ENCODE data around the gene ZNF419. TPM values are rescaled to one million over a fixed set of nuclear protein-coding genes. Genes with fewer than 3 reads are reported as not detected.
"Not testable (repeated sequence)": the region's sequence is repeated elsewhere in the genome, so short reads cannot be mapped to it uniquely, and the experiment has no call there.

The ZNF419 gene
- total RNA-seq, 6 experiments from 2014 or later, result 2.4 to 4.7 (median 3.4) TPM

- peaks cover 0 to 7% (median 1%) of the 10 kb centered on the region in 4 donors for H3K9me3 ChIP-seq
- WGBS (ENCODE audit: insufficient coverage, low coverage, low lambda C conversion rate, missing lambda C conversion rate), result 68% methylated on average over 4 of the region's 4 CpGs
- ATAC-seq (no peak), DNase-seq (no peak)
- no peaks in the 10 kb centered on the region for H3K4me1 ChIP-seq
- H3K36me3 ChIP-seq, result peaks cover 0 to 24% (median 15%) of the 10 kb centered on the region in 4 donors
- TF ChIP-seq, protein P1, sequence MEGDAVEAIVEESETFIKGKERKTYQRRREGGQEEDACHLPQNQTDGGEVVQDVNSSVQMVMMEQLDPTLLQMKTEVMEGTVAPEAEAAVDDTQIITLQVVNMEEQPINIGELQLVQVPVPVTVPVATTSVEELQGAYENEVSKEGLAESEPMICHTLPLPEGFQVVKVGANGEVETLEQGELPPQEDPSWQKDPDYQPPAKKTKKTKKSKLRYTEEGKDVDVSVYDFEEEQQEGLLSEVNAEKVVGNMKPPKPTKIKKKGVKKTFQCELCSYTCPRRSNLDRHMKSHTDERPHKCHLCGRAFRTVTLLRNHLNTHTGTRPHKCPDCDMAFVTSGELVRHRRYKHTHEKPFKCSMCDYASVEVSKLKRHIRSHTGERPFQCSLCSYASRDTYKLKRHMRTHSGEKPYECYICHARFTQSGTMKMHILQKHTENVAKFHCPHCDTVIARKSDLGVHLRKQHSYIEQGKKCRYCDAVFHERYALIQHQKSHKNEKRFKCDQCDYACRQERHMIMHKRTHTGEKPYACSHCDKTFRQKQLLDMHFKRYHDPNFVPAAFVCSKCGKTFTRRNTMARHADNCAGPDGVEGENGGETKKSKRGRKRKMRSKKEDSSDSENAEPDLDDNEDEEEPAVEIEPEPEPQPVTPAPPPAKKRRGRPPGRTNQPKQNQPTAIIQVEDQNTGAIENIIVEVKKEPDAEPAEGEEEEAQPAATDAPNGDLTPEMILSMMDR (IDR thresholded peaks at IDR 0.05), result no peak
- TF ChIP-seq POLR2A (IDR thresholded peaks at IDR 0.05), result no peak
- no peak overlapping the region for H3K27ac ChIP-seq
- no peak overlapping the region for H3K4me3 ChIP-seq
- no peaks in the 10 kb centered on the region for H3K27me3 ChIP-seq
- intact Hi-C loops (cut with DNase I), result no loop called here
Measured at GRCh38 chr19:57506163-57506562, 18.6 kb downstream of the ZNF419 start.

DNA sequence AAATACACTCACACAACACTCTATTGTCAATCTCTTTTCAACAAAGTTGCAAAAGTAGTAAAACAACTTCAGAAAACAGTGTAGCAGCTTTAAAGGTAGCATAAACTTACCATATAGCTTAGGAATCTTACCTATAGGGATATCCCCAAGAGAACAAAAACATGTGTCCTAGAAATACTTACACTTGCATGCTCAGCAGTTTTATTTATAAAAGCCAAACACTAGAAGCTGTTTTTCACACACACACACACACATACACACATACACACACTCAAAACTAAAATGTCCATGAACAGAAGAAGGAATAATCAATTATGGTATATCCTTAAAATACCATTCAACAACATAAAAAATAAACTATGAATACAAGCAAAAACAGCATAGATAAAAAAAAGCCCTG is 23.9 kb downstream of the ZNF419 start:
- Histone ChIP-seq H3K4me3 (no peak overlapping the region), H3K27ac (no peak overlapping the region), H3K9me3 (peaks cover 0 to 15% (median 8%) of the 10 kb centered on the region in 4 donors), H3K36me3 (peaks cover 0 to 12% (median 9%) of the 10 kb centered on the region in 4 donors), H3K4me1 (no peaks in the 10 kb centered on the region), H3K27me3 (no peaks in the 10 kb centered on the region)
- DNase-seq, result no peak
- no peak for ATAC-seq
- intact Hi-C loops (cut with DNase I), result no loop called here
- no peak for TF ChIP-seq POLR2A (IDR thresholded peaks at IDR 0.05)
- TF ChIP-seq, protein P1 (IDR thresholded peaks at IDR 0.05), result no peak

DNA sequence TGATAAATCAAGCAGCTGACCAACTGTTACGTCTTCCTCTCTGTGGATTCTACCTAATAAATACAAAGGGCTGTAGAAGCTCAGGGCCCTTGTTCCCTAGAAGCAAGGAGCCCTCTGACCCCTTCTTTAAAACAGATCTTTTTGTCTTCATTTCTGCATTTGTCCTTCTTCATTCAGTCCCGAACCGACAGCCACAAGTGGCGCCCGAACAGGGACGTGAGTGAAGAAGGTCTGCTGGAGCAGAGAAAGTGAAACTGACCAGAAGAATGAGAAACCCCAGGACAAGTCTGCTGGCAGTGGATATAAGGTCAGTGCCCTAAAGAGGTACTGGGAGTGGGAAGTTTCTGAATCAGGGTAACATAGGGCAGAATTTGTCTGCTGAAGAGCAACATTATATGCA is 25.3 kb downstream of the ZNF419 start:
- TF ChIP-seq POLR2A (IDR thresholded peaks at IDR 0.05), result no peak
- TF ChIP-seq, protein P1 (IDR thresholded peaks at IDR 0.05), result no peak
- no peaks in the 10 kb centered on the region for H3K4me1 ChIP-seq
- DNase-seq (no peak), ATAC-seq (no peak)
- H3K27me3 ChIP-seq, result no peaks in the 10 kb centered on the region
- no peak overlapping the region for H3K27ac ChIP-seq
- 94% methylated on average over 6 of the region's 6 CpGs for WGBS (ENCODE audit: insufficient coverage, low coverage, low lambda C conversion rate, missing lambda C conversion rate)
- H3K9me3 ChIP-seq, result peaks cover 0 to 20% (median 5%) of the 10 kb centered on the region in 4 donors
- H3K4me3 ChIP-seq, result no peak overlapping the region
- intact Hi-C loops (cut with DNase I), result no loop called here
- H3K36me3 ChIP-seq, result peaks cover 0 to 3% (median 0%) of the 10 kb centered on the region in 4 donors

GRCh38 chr19:57515255-57515654 is 27.7 kb downstream of the ZNF419 start:
- H3K4me3 ChIP-seq, result no peak overlapping the region

DNA sequence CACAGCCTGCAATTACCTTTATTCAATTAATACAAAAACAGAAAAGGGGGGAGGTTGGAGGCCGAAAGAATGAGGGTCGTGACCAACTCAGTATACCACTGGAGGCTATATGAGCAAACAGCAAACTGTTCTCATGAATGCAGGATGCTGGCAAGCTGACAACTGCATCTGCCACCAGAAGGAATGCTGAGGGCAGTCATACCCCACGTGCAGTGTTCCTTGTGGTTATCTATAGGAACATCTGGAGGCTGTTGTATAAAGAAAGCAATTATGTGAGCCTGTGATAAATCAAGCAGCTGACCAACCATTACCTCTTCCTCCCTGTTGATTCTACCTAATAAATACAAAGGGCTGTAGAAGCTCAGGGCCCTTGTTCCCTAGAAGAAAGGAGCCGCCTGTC is 30.5 kb downstream of the ZNF419 start:
- DNase-seq; H3K36me3 ChIP-seq; H3K27ac ChIP-seq; H3K4me1 ChIP-seq; H3K27me3 ChIP-seq; ATAC-seq; intact Hi-C loops (cut with DNase I); H3K4me3 ChIP-seq: not testable (repeated sequence)
- H3K9me3 ChIP-seq, result peaks cover 0 to 12% (median 2%) of the 10 kb centered on the region in 4 donors
- 90% methylated on average over 4 of the region's 4 CpGs for WGBS (ENCODE audit: insufficient coverage, low coverage, low lambda C conversion rate, missing lambda C conversion rate)

More at GRCh38 chr19:57515255-57515654, 27.7 kb downstream of the ZNF419 start:
- H3K27ac ChIP-seq, result no peak overlapping the region
- peaks cover 0 to 20% (median 5%) of the 10 kb centered on the region in 4 donors for H3K9me3 ChIP-seq
- 78% methylated on average over 3 of the region's 5 CpGs for WGBS (ENCODE audit: insufficient coverage, low coverage, low lambda C conversion rate, missing lambda C conversion rate)
- DNase-seq (no peak), ATAC-seq (no peak)
- no peaks in the 10 kb centered on the region for H3K4me1 ChIP-seq
- H3K27me3 ChIP-seq, result no peaks in the 10 kb centered on the region
- TF ChIP-seq POLR2A (IDR thresholded peaks at IDR 0.05), result no peak
- TF ChIP-seq, protein P1 (IDR thresholded peaks at IDR 0.05), result no peak
- intact Hi-C loops (cut with DNase I), result no loop called here
- H3K36me3 ChIP-seq, result peaks cover 0 to 3% (median 0%) of the 10 kb centered on the region in 4 donors
